Stimulated activated memory B cell treated with anti-CD40 and anti-IgM and Interleukin-4, amounts not matched to agents 10 μg/mL and 1 μg/mL and 100 μg/mL, for 72 hours (primary cell): ENCODE data around the gene OPCML.

Experiments
- ATAC-seq: fragments of 150-1000 bp; cut with Tn5 transposase; 2 replicates; pipeline ENCODE4 v1.10.0; 2021
- H3K27ac Mint-ChIP-seq: one replicate; pipeline ENCODE4 v1.8.0; 2022; ENCODE audit warnings: mild to moderate bottlenecking, mixed read lengths
- H3K27me3 Mint-ChIP-seq: one replicate; pipeline ENCODE4 v1.8.0; 2022; ENCODE audit warnings: mixed read lengths
- H3K36me3 Mint-ChIP-seq: one replicate; pipeline ENCODE4 v1.8.0; 2022; ENCODE audit warnings: mixed read lengths
- H3K4me1 Mint-ChIP-seq: one replicate; pipeline ENCODE4 v1.8.0; 2022; ENCODE audit warnings: mixed read lengths
- H3K4me3 Mint-ChIP-seq: one replicate; pipeline ENCODE4 v1.8.0; 2022; ENCODE audit warnings: mild to moderate bottlenecking, moderate library complexity, mixed read lengths
- H3K9me3 Mint-ChIP-seq: one replicate; pipeline ENCODE4 v1.8.0; 2022; ENCODE audit warnings: mixed read lengths

Gene OPCML

GRCh38 chr11:132595711-132596134, 936.6 kb downstream of the OPCML start:
- Mint-ChIP-seq H3K4me1 (no peaks in the 10 kb centered on the region), H3K9me3 (peaks cover 14% of the 10 kb centered on the region), H3K36me3 (no peaks in the 10 kb centered on the region), H3K27me3 (no peaks in the 10 kb centered on the region), H3K27ac (no peak overlapping the region), H3K4me3 (no peak overlapping the region)
- no peak for ATAC-seq

GRCh38 chr11:132595246-132595645, 937.1 kb downstream of the OPCML start:
- H3K27me3 Mint-ChIP-seq: no peaks in the 10 kb centered on the region
- peaks cover 14% of the 10 kb centered on the region for H3K9me3 Mint-ChIP-seq
- H3K36me3 Mint-ChIP-seq: no peaks in the 10 kb centered on the region
- no peak overlapping the region for H3K4me3 Mint-ChIP-seq
- no peaks in the 10 kb centered on the region for H3K4me1 Mint-ChIP-seq
- no peak overlapping the region for H3K27ac Mint-ChIP-seq
- ATAC-seq: no peak

- no peak overlapping the region for H3K27ac Mint-ChIP-seq
- no peaks in the 10 kb centered on the region for H3K27me3 Mint-ChIP-seq
- H3K9me3 Mint-ChIP-seq: peaks cover 7% of the 10 kb centered on the region
- no peak for ATAC-seq
- no peaks in the 10 kb centered on the region for H3K36me3 Mint-ChIP-seq
- H3K4me3 Mint-ChIP-seq: no peak overlapping the region
- no peaks in the 10 kb centered on the region for H3K4me1 Mint-ChIP-seq
These were observed 941.3 kb downstream of the OPCML start for GRCh38 chr11:132590986-132591385.

- H3K27ac Mint-ChIP-seq: no peak overlapping the region
- no peaks in the 10 kb centered on the region for H3K27me3 Mint-ChIP-seq
- no peak for ATAC-seq
- H3K4me1 Mint-ChIP-seq: no peaks in the 10 kb centered on the region
- H3K9me3 Mint-ChIP-seq: peaks cover 7% of the 10 kb centered on the region
- H3K36me3 Mint-ChIP-seq: no peaks in the 10 kb centered on the region
- no peak overlapping the region for H3K4me3 Mint-ChIP-seq
These were observed 941.7 kb downstream of the OPCML start for GRCh38 chr11:132590554-132590953.

GRCh38 chr11:132589791-132590190, 942.5 kb downstream of the OPCML start:
- H3K4me3 Mint-ChIP-seq: no peak overlapping the region
- no peaks in the 10 kb centered on the region for H3K4me1 Mint-ChIP-seq
- H3K36me3 Mint-ChIP-seq: no peaks in the 10 kb centered on the region
- H3K27me3 Mint-ChIP-seq: no peaks in the 10 kb centered on the region
- no peak overlapping the region for H3K27ac Mint-ChIP-seq
- ATAC-seq: no peak
- peaks cover 7% of the 10 kb centered on the region for H3K9me3 Mint-ChIP-seq

- Mint-ChIP-seq H3K4me3 (no peak overlapping the region), H3K36me3 (no peaks in the 10 kb centered on the region), H3K9me3 (peaks cover 7% of the 10 kb centered on the region), H3K27me3 (no peaks in the 10 kb centered on the region), H3K4me1 (no peaks in the 10 kb centered on the region), H3K27ac (no peak overlapping the region)
- no peak for ATAC-seq
These were observed 943.9 kb downstream of the OPCML start for GRCh38 chr11:132588366-132588765.

GRCh38 chr11:132587716-132588115, 944.6 kb downstream of the OPCML start:
- ATAC-seq: no peak
- no peak overlapping the region for H3K4me3 Mint-ChIP-seq
- H3K9me3 Mint-ChIP-seq: peaks cover 3% of the 10 kb centered on the region
- no peaks in the 10 kb centered on the region for H3K4me1 Mint-ChIP-seq
- H3K27me3 Mint-ChIP-seq: no peaks in the 10 kb centered on the region
- H3K36me3 Mint-ChIP-seq: no peaks in the 10 kb centered on the region
- no peak overlapping the region for H3K27ac Mint-ChIP-seq

- Mint-ChIP-seq H3K4me1 (no peaks in the 10 kb centered on the region), H3K4me3 (no peak overlapping the region), H3K27me3 (no peaks in the 10 kb centered on the region), H3K27ac (no peak overlapping the region), H3K9me3 (peaks cover 4% of the 10 kb centered on the region), H3K36me3 (no peaks in the 10 kb centered on the region)
- ATAC-seq: no peak
These were observed 945.5 kb downstream of the OPCML start for GRCh38 chr11:132586801-132587200.

GRCh38 chr11:132579634-132580327, 952.5 kb downstream of the OPCML start:
- no peak for ATAC-seq
- H3K36me3 Mint-ChIP-seq: no peaks in the 10 kb centered on the region
- H3K27ac Mint-ChIP-seq: no peak overlapping the region
- H3K27me3 Mint-ChIP-seq: no peaks in the 10 kb centered on the region
- H3K4me1 Mint-ChIP-seq: no peaks in the 10 kb centered on the region
- H3K4me3 Mint-ChIP-seq: no peak overlapping the region
- H3K9me3 Mint-ChIP-seq: peaks cover 5% of the 10 kb centered on the region

GRCh38 chr11:132579136-132579535, 953.2 kb downstream of the OPCML start:
- H3K27ac Mint-ChIP-seq: no peak overlapping the region
- H3K4me3 Mint-ChIP-seq: no peak overlapping the region
- no peaks in the 10 kb centered on the region for H3K4me1 Mint-ChIP-seq
- no peaks in the 10 kb centered on the region for H3K36me3 Mint-ChIP-seq
- peaks cover 8% of the 10 kb centered on the region for H3K9me3 Mint-ChIP-seq
- no peak for ATAC-seq
- H3K27me3 Mint-ChIP-seq: no peaks in the 10 kb centered on the region

GRCh38 chr11:132578580-132578979, 953.7 kb downstream of the OPCML start:
- ATAC-seq: no peak
- Mint-ChIP-seq H3K4me3 (no peak overlapping the region), H3K4me1 (no peaks in the 10 kb centered on the region), H3K36me3 (no peaks in the 10 kb centered on the region), H3K27ac (no peak overlapping the region), H3K27me3 (no peaks in the 10 kb centered on the region), H3K9me3 (peaks cover 9% of the 10 kb centered on the region)

- Mint-ChIP-seq H3K4me1 (no peaks in the 10 kb centered on the region), H3K36me3 (no peaks in the 10 kb centered on the region), H3K9me3 (peaks cover 13% of the 10 kb centered on the region), H3K27me3 (no peaks in the 10 kb centered on the region), H3K27ac (no peak overlapping the region), H3K4me3 (no peak overlapping the region)
- ATAC-seq: no peak
These were observed 955.6 kb downstream of the OPCML start for GRCh38 chr11:132576706-132577105.

GRCh38 chr11:132564091-132564885, 968.0 kb downstream of the OPCML start:
- Mint-ChIP-seq H3K36me3 (no peaks in the 10 kb centered on the region), H3K27ac (no peak overlapping the region), H3K4me1 (no peaks in the 10 kb centered on the region), H3K27me3 (no peaks in the 10 kb centered on the region), H3K9me3 (peaks cover 16% of the 10 kb centered on the region), H3K4me3 (no peak overlapping the region)
- ATAC-seq: no peak

- Mint-ChIP-seq H3K36me3 (no peaks in the 10 kb centered on the region), H3K4me3 (no peak overlapping the region), H3K27ac (no peak overlapping the region)
These were observed 969.3 kb downstream of the OPCML start for GRCh38 chr11:132563050-132563449.

GRCh38 chr11:132561937-132562336, 970.4 kb downstream of the OPCML start:
- no peak overlapping the region for H3K4me3 Mint-ChIP-seq
- H3K36me3 Mint-ChIP-seq: no peaks in the 10 kb centered on the region
- ATAC-seq: no peak
- no peak overlapping the region for H3K27ac Mint-ChIP-seq
- H3K4me1 Mint-ChIP-seq: no peaks in the 10 kb centered on the region
- peaks cover 14% of the 10 kb centered on the region for H3K9me3 Mint-ChIP-seq
- no peaks in the 10 kb centered on the region for H3K27me3 Mint-ChIP-seq

More at GRCh38 chr11:132563050-132563449, 969.3 kb downstream of the OPCML start:
- H3K9me3 Mint-ChIP-seq: peaks cover 15% of the 10 kb centered on the region
- no peaks in the 10 kb centered on the region for H3K27me3 Mint-ChIP-seq
- no peaks in the 10 kb centered on the region for H3K4me1 Mint-ChIP-seq
- no peak for ATAC-seq
